CD4-positive, alpha-beta T cell (primary cell): ENCODE results near the gene RAP1GAP2. TPM values are rescaled to one million over a fixed set of nuclear protein-coding genes. Genes with fewer than 3 reads are reported as not detected.

ENCODE experiments used
- ATAC-seq: fragments of 200-7000 bp; cut with Tn5 transposase; one replicate; pipeline ENCODE4 v1.10.0; 2022; ENCODE audit warnings: mild to moderate bottlenecking; ENCODE audit not compliant: poor library complexity
- CTCF ChIA-PET: fragments of 350-600 bp; sonication (Branson Sonifier 250); formaldehyde crosslinking; loops from one replicate; lab custom pipeline; 2021; ENCODE audit warnings: antibody characterized with exemption, inconsistent platforms; lab: Charles Lee
- POLR2A ChIA-PET: fragments of 350-600 bp; sonication (Branson Sonifier 250); formaldehyde crosslinking; loops from one replicate; lab custom pipeline; 2021; ENCODE audit warnings: antibody characterized with exemption, inconsistent platforms; lab: Charles Lee
- DNase-seq, 14 experiments: peaks; one replicate each; pipeline ENCODE4 v3.0.0-alpha.2; 2013 to 2020; ENCODE audit warnings: mixed read lengths in 2 of 14
- H3K27ac ChIP-seq, 2 donors: one replicate each; pipeline versions ENCODE4 v1.5.1 to v1.7.0; 2013; ENCODE audit warnings: low read length in 2 of 2, low read depth in 1 of 2, mild to moderate bottlenecking in 1 of 2
- H3K27me3 ChIP-seq, 2 experiments: 1 replicate in 1 of 2; 2 replicates in 1 of 2; pipeline versions ENCODE4 v1.6.1 to v1.7.0; 2013; ENCODE audit warnings: low read length in 2 of 2, control low read depth in 1 of 2, mild to moderate bottlenecking in 1 of 2, moderate library complexity in 1 of 2; ENCODE audit not compliant: insufficient read depth in 2 of 2, control insufficient read depth in 1 of 2
- H3K36me3 ChIP-seq: one replicate; pipeline ENCODE4 v1.6.1; 2013; ENCODE audit warnings: low read length, control low read depth; ENCODE audit not compliant: insufficient read depth
- H3K4me1 ChIP-seq: one replicate; pipeline ENCODE4 v1.6.1; 2013; ENCODE audit warnings: low read length, control low read depth; ENCODE audit not compliant: insufficient read depth
- H3K4me3 ChIP-seq: one replicate; pipeline ENCODE4 v1.5.1; 2013; ENCODE audit warnings: mild to moderate bottlenecking, low read length, moderate library complexity
- H3K9me3 ChIP-seq, 2 experiments: 1 replicate in 1 of 2; 2 replicates in 1 of 2; pipeline versions ENCODE4 v1.6.1 to v1.7.0; 2013; ENCODE audit warnings: low read length in 2 of 2, mild to moderate bottlenecking in 2 of 2, control low read depth in 1 of 2, moderate library complexity in 1 of 2; ENCODE audit not compliant: control insufficient read depth in 1 of 2, insufficient read depth in 1 of 2
- H3K27ac Mint-ChIP-seq: one replicate; pipeline ENCODE4 v1.8.0; 2020; ENCODE audit warnings: mixed read lengths
- H3K27me3 Mint-ChIP-seq: one replicate; pipeline ENCODE4 v1.8.0; 2021; ENCODE audit warnings: mixed read lengths
- H3K36me3 Mint-ChIP-seq: one replicate; pipeline ENCODE4 v1.8.0; 2021; ENCODE audit warnings: low read depth, mixed read lengths
- H3K4me1 Mint-ChIP-seq: one replicate; pipeline ENCODE4 v1.8.0; 2021; ENCODE audit warnings: low read depth, mixed read lengths
- H3K4me3 Mint-ChIP-seq: one replicate; pipeline ENCODE4 v1.8.0; 2020; ENCODE audit warnings: mild to moderate bottlenecking, mixed read lengths
- H3K9me3 Mint-ChIP-seq: one replicate; pipeline ENCODE4 v1.8.0; 2020; ENCODE audit warnings: mixed read lengths
- CTCF ChIP-seq: fragments of 200-600 bp; IDR thresholded peaks from one replicate; pipeline ENCODE4 v1.8.0; 2022; ENCODE audit warnings: antibody characterized with exemption, mild to moderate bottlenecking
- intact Hi-C, 2 experiments: fragments of 100-400 bp; cut with DNase I in 1 of 2; cut with micrococcal nuclease in 1 of 2; formaldehyde crosslinking; loops; one replicate each; pipeline versions ENCODE4 v1.15.1 to v1.9.0; 2023 to 2025; cut with DNase I, micrococcal nuclease
- total RNA-seq, 174 experiments: library from RNA in 2 of 174; stranded (reverse) in 2 of 174; gene quantifications; one replicate each; pipeline ENCODE4 v1.2.3 and lab custom pipeline; 2021 to 2026

The RAP1GAP2 gene
- total RNA-seq, 2 experiments from 2014 or later: 46.3 to 49.7 TPM

GRCh38 chr17:2995377-2995776 lies 199.1 kb downstream of the RAP1GAP2 start:
- Mint-ChIP-seq H3K27ac (no peak overlapping the region), H3K4me3 (no peak overlapping the region), H3K4me1 (no peaks in the 10 kb centered on the region), H3K27me3 (no peaks in the 10 kb centered on the region), H3K9me3 (no peaks in the 10 kb centered on the region), H3K36me3 (peaks cover 55% of the 10 kb centered on the region)
- ATAC-seq (no peak), DNase-seq (peak in 1 of 14 experiments; percentile 14)
- intact Hi-C loops: no loop called here
- Histone ChIP-seq H3K36me3 (peaks cover 61% of the 10 kb centered on the region), H3K4me3 (no peak overlapping the region), H3K27me3 (no peaks in the 10 kb centered on the region), H3K9me3 (no peaks in the 10 kb centered on the region), H3K4me1 (no peaks in the 10 kb centered on the region), H3K27ac (no peak overlapping the region)
- ChIA-PET CTCF (no interaction called here), POLR2A (no interaction called here)
- no peak for TF ChIP-seq CTCF

GRCh38 chr17:2995886-2996809 lies 199.9 kb downstream of the RAP1GAP2 start:
- H3K36me3 ChIP-seq: peaks cover 55% of the 10 kb centered on the region
- no peak for ATAC-seq
- POLR2A ChIA-PET: no interaction called here

More at GRCh38 chr17:2995886-2996809, 199.9 kb downstream of the RAP1GAP2 start:
- no peaks in the 10 kb centered on the region for H3K4me1 ChIP-seq
- H3K4me1 Mint-ChIP-seq: no peaks in the 10 kb centered on the region
- intact Hi-C loops: no loop called here
- H3K27me3 Mint-ChIP-seq: no peaks in the 10 kb centered on the region
- peaks cover 47% of the 10 kb centered on the region for H3K36me3 Mint-ChIP-seq
- no peak overlapping the region for H3K27ac ChIP-seq
- TF ChIP-seq CTCF: no peak
- H3K9me3 Mint-ChIP-seq: no peaks in the 10 kb centered on the region
- no peak overlapping the region for H3K27ac Mint-ChIP-seq
- CTCF ChIA-PET: no interaction called here
- H3K9me3 ChIP-seq: no peaks in the 10 kb centered on the region
- no peak overlapping the region for H3K4me3 Mint-ChIP-seq
- no peak overlapping the region for H3K4me3 ChIP-seq
- DNase-seq: peak in 1 of 14 experiments; percentile 2
- H3K27me3 ChIP-seq: no peaks in the 10 kb centered on the region
